Frontal cortex (tissue), 4 donors: Measurements from ENCODE around the gene IQSEC1. TPM values are rescaled to one million over a fixed set of nuclear protein-coding genes. Genes with fewer than 3 reads are reported as not detected.
"Not testable (repeated sequence)": the region's sequence is repeated elsewhere in the genome, so short reads cannot be mapped to it uniquely, and the experiment has no call there.

Experiments used
- DNase-seq, 2 donors: peaks; one replicate each; pipeline ENCODE4 v3.0.0; 2012; ENCODE audit warnings: low spot score in 2 of 2
- FAIRE-seq: peaks from 2 replicates; lab custom pipeline; 2012; peaks lifted over from hg19 to GRCh38; lab: Jason Lieb, UNC
- total RNA-seq: library from RNA; depleted of rRNA; stranded (reverse); fragments of >200 nt; gene quantifications from one replicate; pipeline ENCODE4 v1.2.3, GENCODE V29; 2014
- donor health status: control.
- donor health status: control.
- donor health status: control.

Gene IQSEC1
- total RNA-seq, 1 donor from 2014 or later: 14.3 TPM

DNA sequence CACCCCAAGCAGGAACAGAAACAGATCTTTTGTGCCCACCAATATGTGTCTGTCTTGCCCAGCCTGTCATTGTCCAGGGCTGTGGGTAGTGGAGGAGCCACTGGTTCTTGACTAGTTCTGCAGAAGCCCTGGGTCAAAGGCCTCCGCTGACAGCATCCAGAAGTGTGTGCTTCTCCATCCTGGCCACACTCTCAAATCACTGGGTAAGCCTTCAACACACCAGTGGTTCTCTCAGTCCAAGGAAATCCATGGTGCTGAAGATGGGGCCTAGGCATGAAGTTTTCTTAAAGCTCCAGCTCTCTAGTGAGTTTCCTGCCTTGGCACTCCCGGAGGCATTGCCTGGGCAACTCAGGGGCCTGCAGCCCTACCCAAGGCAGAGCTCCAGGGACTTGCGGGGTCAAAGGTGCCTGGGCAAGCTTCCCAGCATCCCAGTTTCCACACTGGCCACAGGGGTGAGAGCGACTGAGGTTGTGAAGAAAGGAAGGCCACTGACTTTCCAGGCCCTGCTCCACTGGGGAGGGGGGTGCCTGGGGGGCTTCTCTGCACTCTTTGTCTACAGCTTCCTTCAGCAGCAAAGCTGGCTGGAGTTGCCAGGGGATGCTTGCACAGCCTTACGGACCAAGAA, 193.9 kb downstream of the IQSEC1 start:
- DNase-seq (no peak), FAIRE-seq (no peak)

DNA sequence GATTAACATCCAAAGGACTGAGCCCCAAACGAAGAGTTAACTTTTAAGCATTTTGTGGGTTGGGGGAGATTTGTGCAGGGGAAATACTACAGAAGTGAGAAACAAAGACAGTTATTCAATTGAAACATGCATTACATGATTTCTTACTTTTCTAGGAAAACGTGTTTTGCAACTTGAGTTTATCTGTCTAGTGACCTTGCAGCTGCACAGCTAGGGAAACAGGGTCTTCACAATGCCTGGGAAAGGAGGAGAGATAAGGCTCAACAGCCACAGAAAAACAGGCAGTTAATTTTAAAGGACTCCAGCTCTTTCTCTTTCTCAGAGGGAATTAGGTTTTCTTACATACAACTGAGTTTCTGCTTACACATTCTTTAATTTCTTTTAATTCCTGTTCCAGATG, 194.5 kb downstream of the IQSEC1 start:
- not testable (repeated sequence) for FAIRE-seq

DNA sequence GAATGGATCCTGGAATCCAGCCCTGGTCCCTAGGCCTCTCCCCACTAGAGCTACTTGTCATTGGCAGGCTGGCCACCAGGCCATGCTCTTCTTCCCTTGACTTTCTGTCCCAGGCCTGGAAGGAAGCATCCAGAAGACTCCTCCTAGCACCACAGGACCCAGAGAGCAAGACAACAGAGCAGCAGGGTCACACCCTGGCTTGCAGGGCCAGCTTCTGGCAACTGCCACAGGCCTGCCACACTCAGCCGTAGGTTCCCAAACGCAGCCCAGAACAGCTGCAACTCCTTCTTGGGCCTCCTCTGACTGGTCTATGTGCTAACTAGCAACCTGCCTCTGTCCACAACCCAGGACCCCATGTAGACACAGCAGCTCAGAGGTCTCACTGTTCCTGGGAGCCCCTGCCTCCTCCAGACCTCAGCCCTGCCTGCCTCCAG, 195.1 kb downstream of the IQSEC1 start:
- no peak for DNase-seq
- FAIRE-seq: no peak

More for the DNA sequence above, 194.5 kb downstream of the IQSEC1 start:
- DNase-seq: not testable (repeated sequence)

DNA sequence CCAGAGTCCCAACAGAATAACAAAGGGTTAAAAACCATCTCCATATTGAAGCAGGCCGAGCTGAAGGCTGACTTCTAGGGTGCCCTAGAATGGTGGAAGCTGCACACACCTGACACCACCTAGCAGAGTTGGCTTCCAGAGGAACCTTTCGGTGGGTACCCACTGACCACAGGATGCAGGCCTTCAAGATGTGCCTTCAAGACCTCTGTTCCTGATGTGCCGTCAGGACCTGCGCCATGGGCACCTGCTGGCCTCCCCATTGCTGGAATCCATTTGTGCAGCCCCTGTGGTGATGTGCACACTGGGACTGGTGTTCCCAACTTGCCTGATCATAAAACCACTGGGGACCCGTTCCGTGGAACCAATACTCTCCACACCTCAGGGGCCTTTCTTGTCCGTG, 196.2 kb downstream of the IQSEC1 start:
- DNase-seq (no peak), FAIRE-seq (no peak)

DNA sequence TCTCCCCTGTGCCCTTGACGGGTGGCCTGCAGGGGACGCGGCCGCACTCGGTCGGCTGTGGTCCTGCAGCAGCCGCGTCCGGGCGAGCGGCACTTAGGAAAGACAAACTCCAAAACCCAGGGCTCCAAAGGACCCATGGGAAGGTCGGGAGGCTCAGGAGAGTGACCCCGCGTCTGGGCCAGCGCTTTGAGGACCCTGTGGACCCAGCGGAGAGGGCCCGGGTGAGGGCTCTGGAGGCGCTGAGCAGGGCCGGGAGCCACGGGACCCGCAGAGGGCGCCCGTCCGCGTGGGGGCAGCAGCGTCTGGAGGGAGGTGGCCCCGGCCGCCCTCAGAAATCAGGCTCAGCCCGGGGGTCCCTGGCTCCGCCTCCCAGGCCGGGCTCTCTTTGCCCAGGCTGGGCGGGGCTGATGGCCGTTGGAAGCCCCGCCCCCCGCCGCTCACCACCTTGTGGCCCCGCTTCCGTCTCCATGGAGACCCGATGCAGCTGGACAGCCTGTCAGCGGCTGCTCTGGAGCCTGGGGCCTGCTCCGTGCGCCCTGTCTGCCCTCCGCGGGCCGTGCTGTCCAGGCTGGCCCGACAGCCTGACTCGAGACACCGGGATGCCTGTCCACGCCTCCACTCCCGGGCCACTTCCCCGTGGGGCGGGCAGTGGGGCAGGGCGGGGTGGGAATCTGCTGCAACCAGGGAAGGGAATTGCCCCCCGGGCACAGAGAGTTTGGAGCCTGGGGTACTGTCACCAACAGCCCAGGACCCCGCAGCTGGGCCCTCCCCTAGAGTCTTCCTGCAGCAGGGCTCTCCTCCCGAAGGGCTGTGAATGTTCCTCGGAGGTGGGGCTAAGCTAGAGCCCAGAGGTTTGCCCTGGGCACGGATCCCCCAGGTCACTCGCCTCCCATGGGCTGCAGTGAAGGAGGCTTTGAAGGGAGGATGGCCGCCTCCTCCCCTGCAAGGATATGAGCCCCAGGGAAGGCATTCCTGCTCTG, 197.1 kb downstream of the IQSEC1 start:
- DNase-seq: peak in 1 of 2 donors; percentile 56
- no peak for FAIRE-seq

DNA sequence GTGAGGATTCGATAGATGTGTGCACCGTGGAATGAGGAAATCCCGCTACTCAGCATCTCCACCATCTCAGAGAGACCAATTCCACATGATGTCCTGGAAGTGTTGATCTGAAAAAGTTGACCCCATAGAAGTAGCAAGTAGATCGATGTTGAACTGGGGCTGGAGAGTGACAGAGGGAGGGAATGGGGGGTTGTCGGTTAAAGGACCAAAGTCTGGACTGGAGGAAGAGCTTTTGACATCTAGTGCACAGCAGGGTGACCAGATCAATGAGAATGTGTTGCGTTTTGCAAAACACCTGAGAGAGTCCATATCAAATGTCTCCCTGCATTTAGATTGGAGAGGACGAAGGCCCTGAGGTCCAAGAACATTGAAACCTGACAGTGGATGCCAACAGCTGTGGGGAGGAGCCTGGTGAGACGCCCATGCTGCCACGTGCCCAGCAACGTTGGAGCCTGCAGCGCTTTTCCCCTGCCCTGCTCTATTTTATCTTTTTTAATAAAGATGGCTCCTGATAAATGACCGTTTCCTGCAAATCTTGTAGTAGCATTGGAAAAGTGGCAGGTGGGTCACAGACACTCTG, 201.7 kb downstream of the IQSEC1 start:
- FAIRE-seq (no peak), DNase-seq (no peak)

DNA sequence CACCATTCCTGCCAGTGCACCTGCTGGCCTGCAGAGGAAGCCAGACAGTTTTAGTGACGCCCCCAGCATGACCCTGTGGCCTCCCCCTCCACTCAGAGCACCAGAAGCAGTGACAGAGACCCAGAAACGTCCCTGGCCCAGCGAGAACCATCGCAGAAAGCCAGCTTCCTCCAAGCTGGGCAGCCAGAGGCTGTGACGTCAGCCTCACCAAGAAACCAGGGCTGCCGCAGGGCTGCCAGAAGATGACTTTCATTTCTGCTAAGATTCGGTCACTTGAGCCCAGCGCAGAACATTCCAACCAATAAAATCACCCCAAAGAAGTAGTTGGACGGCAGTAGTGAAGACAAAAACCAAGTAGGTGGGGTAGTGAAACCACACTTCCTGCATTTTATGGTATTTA, 202.3 kb downstream of the IQSEC1 start:
- no peak for FAIRE-seq
- DNase-seq: no peak

DNA sequence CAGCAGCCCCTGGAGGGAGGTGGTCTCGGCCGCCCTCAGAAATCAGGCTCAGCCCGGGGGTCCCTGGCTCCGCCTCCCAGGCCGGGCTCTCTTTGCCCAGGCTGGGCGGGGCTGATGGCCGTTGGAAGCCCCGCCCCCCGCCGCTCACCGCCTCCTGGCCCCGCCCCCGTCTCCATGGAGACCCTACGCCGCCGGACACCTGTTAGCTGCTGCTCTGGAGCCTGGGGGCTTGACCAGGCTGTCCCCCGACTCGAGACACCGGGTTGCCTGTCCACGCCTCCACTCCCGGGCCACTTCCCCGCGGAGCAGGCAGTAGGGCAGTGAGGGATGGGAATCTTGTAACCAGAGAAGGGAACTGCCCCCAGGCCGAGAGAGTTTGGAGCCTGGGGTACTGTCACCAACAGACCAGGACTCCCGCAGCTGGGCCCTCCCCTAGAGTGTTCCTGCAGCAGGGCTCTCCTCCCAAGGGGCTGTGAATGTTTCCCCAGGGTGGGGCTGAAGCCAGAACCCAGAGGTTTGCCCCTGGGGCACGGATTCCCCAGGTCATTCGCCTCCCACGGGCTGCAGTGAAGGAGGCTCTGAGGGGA, 204.1 kb downstream of the IQSEC1 start:
- DNase-seq (peak in 1 of 2 donors; percentile 56), FAIRE-seq (no peak)

DNA sequence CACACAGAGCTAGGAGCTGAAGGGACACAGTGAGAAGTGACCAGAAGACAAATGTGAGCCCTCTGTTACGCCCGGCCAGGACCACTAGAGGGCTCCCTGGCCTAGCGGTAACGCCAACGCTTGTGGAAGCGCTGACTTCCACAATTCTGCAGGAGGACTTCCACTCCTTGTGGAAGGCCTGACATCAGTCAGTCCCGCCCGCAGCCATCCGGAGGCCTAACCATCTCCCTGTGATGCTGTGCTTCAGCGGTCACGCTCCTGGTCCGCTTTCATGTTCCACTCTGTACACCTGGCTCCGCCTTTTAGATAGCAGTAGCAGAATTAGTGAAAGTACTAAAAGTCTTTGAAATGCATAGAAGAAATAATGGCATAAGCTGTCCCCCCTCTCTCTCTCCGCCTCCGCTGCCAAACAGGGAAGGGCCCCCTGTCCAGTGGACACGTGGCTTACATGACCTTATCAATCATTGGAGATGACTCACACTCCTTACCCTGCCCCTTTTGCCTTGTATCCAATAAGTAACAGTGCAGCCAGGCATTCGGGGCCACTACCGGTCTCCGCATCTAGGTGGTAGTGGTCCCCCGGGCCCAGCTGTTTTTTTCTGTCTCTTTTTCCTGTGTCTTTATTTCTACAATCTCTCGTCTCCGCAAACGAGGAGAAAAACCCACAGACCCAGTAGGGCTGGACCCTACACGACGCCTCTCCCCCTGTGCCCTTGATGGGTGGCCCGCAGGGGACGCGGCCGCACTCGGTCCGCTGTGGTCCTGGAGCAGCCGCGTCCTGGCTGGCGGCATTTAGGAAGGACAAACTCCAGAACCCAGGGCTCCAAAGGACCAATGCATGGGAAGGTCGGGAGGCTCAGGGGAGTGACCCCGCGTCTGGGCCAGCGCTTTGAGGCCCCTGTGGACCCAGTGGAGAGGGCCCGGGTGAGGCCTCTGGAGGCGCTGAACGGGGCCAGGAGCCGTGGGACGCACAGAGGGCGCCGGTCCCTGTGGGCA, 204.9 kb downstream of the IQSEC1 start:
- DNase-seq (peak; percentile 84 to 91), FAIRE-seq (peak; percentile 3)

DNA sequence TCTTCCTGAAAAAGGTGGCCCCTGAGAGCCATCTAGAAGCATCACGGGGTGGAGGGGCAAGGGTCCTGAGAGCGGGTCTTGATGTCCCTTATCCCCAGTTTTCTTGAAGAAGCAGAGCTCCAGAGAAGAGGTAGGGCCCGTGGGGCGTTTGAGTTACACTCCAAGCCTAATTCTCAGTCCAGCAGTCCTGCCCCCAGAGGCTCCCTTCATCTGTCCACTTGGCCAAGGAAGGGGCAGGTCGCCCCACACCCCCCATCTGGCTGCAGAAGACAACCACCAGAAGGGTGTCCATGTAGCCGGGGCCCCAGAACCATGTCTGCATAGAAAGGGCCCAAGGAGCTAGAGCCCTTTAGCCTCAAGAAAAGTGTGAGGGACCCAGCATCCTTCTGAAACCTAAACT, 206.4 kb downstream of the IQSEC1 start:
- no peak for DNase-seq
- FAIRE-seq: no peak

DNA sequence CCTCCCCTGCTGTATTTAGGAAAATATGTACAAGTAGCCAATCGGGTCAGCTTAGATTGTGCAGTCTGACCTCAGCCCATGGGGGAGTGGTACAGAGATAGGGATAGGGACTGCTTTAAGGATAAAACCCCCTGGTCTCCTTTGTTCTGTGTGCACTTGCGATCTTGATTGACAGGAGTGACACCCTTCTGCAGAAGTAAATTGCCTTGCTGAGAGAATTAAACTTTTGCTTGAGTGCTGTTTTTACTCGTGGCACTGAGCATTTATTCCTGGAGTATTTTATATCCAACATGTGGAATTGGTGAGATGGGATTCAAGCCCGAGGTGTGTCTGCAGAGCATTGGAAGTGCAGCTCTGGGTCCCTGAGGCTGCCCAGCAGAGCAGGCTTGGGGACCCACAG, 208.0 kb downstream of the IQSEC1 start:
- DNase-seq: no peak

DNA sequence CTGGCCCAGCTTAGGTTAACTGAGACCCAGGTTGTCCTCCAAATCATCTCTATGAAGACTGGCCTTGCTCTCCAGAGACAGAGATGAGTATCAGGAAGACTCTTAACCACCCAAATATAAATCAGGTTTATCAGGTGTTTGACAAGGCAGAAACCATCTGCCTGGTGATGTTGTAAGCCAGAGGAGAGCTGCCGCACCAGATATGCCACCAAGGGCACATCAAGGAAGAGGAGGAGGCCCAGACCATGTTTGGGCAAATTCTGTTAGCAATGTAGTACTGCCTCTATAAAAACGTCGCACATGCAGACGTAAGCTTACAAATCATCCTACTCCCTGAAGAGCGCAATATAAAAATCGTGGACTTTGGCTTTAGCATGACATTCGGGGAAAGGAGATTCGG, 210.8 kb downstream of the IQSEC1 start:
- FAIRE-seq (no peak), DNase-seq (no peak)

More for the DNA sequence above, 208.0 kb downstream of the IQSEC1 start:
- no peak for FAIRE-seq

DNA sequence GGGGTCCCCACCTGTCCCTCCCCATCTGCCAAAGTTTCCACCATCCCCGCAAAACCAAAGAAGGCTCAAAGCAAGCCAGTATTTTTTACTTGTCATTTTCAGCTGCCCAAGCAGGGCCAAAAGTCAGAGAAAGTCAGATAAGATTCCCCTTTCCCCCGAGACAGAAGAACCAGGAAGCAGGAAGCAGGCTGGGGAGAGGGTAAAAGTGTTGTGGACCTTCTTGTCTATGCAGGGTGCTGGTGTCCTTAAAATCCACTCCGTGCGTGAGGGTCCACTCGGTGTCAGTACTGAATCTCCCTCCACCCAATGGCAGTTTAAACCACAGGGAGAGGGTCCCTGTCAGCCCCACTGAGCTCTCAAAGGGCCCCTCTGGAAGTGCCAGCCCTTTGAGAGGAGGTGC, 211.6 kb downstream of the IQSEC1 start:
- no peak for FAIRE-seq
- no peak for DNase-seq

DNA sequence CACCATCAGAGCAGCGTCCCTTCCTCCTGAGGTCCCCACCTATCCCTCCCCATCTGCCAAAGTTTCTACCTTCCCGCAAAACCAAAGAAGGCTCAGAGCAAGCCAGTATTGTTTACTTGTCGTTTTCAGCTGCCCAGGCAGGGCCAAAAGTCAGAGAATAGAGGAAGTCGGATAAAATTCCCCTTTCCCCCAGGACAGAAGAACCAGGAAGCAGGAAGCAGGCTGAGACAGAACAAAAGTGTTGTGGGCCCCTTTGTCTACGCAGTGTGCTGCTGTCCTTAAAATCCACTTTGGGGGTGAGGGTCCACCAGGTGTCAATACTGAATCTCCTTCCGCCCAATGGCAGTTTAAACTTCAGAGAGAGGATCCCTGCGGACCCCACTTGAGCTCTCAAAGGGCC, 213.4 kb downstream of the IQSEC1 start:
- no peak for DNase-seq
- no peak for FAIRE-seq

DNA sequence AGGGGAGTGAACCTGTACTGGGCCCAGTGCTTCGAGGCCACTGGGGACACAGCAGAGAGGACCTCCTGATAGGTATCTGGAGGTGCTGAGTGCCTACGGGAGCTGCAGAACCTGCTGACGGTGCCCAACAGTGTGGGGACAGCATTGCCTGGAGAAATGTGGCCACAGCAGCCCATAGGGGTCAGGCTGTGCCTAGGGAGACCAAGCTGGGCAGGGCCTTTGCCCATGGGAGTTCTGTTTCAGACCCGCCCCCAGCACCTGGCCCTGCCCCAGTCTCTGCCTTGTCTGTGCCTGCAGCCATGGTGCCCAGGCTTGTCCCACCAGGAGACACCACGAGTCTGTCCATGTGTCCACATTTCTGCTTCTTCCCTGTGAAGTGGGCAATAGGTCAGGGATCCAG, 216.6 kb downstream of the IQSEC1 start:
- DNase-seq (no peak), FAIRE-seq (no peak)

DNA sequence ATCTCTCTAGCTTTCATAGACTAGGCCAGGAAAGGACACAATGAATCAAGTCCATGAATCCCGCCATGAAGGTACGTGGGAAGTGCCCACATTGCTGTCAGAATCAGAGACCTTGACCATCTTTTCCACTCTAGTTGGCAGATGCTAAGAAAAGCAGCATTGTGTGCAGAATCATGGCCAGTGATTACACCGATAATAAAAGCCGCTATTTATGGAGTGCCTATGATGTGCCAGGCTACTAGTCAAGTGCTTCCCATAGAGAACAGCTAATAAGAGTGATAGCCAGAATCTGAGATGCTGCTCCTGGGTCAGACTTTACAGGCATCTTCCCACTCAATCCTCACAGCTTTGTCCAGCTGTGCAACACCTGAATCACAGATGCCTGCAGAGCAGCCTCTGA, 218.7 kb downstream of the IQSEC1 start:
- DNase-seq (no peak), FAIRE-seq (no peak)

DNA sequence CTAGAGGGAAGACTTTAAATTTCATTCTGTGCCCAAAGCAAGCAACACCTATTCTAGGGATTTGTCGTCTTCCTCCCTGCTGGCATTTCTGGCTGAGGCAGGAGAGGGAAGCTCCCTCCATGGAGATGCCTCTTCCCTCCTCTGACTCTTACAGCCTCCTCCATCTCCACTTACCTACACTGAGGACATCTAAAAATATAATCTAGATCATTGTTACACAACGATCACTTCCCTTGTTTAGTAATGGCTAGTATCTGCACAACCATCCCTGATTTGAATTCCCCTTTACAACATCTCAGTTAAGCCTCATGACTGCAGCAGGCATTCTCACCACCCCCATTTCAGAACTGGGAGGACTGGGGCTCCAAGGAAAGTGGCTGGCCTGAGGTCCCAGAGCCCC, 219.4 kb downstream of the IQSEC1 start:
- not testable (repeated sequence) for FAIRE-seq, DNase-seq

DNA sequence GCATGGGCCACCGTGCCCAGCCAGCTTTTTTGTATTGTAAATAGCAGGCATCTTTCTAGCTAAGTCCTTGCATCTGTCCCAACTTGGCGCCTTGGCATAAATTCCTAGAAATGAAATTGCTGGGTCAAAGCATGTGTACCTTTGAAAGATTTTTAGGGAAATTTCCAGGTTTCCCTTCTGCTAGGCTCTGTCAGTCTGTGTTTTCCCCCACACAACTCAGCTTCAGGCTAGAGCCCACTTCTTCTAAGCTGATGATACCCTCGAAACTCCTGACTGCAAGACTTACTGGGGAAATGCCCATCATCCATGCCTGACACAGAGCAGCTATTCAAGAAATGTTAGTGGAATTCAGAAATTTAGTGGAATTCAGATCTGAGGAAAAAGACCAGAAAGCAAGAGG, 221.0 kb downstream of the IQSEC1 start:
- DNase-seq: no peak
- FAIRE-seq: no peak
